NCI-H774 (cell line): ENCODE measurements around the gene IMMP2L.
"Not testable (repeated sequence)": the region's sequence is repeated elsewhere in the genome, so short reads cannot be mapped to it uniquely, and the experiment has no call there.

Experiments
- DNase-seq: peaks from one replicate; lab custom pipeline; 2025; lab: John Stamatoyannopoulos, UW

IMMP2L gene

DNA sequence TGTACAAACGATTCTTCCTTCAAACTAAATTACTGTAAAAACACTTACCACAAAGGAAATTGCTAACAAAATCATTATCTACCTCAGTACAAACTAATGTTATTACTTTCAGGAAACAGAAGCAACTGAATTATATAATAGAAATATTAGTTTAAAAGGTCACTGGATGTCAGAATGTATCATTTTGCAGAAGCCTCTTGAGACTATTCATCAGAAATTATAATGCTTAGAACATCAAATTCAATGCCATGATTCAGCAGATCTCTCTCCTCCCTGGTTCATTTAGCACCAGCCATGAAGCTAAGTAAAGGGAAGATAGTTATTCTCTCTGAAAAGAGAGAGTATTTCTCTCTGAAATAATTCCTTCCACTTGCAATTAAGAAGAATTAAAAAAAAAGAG is 223.3 kb downstream of the IMMP2L start:
- DNase-seq, result no peak

DNA sequence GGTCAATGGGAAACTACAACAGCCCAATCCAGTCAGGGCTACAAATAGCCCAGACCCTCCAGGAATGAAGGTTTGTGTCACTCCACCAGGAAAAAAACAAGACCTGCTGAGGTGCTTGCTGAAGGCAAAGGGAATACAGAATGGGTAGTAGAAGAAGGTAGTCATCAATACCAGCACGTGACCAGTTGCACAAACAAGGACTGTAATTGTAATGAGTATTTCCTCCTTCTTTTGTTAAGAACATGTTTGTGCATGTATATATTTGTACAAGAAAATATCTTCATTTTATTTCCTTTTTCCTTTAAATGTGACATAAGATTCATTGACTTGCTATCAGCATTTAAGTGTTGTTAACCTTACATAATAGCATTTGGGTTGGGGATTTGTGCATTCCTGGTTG is 229.3 kb downstream of the IMMP2L start:
- no peak for DNase-seq

DNA sequence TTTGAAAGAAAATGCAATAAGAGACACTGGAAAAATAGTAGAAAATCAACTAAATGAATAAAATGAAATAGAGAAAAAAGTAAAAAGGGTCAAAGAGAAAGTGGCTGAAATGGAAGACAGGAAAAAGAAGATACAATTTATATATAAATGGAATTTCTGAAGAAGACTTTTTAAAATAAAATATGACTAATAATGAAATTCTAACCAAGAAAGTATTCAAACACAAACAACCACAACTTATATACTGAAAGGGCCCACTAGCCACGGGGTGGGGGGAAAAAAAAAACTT is 232.1 kb downstream of the IMMP2L start:
- DNase-seq, result no peak

DNA sequence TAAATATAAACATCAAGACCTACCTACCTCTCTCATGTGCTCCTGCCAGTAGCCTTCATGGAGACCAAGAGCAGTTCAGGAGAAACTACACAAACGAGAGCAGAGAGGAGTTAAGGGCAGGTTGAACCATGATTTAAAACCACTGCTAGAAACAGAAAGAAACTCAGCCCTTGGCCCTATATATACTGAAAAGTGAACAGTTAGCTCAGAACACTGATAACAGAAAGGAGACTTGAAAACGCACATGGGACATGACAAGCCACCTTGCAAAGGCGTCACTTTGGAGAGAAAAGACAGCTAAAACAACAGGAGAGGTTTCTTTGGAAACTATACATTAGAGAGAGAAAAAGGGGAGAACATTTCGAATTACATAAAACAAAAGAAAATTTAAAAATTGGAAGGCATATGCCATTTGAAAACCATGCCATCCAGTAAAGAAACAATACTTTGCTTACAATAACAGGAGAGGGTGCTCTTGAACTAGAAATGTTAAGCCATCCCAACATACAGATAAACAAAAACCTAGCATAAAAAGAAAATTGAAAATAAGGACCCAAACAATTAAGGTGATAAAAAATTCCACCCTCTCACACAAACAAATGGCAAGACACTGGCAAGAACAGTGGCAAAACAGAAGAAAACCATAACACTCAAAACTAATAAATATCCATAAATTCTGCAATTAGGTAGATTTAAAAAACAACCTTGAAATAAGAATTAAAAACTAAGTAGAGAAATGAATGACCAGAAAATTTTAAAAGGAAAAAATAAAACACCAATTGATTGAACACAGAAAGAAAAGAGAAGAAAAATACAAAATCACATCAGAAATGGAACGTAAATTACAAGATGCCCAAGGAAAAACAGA is 232.7 kb downstream of the IMMP2L start:
- DNase-seq, result no peak

DNA sequence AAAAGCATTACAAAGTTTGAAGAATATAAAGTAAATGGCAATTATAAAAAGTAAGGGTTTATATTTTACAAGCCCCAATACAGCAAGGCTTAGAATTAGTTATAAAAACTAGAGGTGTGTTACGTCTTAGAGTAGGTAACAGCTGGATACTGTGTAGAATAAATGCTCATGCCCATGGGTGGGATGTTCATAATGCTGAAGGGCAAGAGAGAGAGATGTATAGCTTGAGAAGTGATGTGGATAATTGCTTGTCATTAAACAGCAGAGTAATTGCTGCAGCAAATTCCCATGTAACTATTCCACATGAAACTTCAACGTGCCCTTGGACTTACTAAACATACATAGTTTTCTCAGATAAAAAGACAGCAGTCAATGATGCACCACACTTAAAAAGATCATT is 233.8 kb downstream of the IMMP2L start:
- DNase-seq, result no peak

DNA sequence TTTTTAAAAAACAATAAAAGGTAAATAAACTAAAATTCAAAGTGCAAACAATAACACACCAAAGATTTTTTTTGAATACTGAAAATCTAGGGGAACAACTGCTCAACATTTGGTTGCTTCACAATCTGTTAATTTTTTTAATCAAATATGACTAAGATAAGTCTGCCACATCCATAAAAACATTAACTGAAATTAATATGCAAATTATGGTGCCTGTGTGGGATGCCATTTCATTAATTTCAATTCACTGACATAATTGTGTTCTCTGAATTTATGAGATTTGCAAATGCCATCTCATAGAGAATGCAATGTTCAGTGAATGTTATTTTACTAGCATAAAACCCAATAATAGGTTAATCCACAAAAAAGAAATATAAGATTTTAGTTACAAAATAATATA is 237.5 kb downstream of the IMMP2L start:
- DNase-seq, result no peak

DNA sequence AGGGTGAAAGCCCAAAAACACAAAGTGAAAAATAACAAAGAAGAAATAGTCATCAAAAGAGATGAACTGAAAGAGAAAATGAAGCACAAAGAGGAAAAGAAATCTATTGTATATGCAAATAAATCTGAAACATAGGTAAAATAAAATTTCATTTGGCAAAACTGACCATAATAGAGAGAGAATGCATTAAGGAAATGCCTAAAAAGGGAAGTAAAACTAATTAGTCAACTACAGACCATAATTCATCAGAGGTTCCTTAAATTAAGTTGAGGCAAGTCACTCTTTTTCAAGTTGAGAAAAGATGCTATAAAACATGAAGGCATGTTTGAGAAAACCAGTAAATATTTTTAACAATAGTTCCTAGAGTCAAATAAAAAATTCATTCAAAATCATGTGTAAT is 238.1 kb downstream of the IMMP2L start:
- DNase-seq, result no peak

DNA sequence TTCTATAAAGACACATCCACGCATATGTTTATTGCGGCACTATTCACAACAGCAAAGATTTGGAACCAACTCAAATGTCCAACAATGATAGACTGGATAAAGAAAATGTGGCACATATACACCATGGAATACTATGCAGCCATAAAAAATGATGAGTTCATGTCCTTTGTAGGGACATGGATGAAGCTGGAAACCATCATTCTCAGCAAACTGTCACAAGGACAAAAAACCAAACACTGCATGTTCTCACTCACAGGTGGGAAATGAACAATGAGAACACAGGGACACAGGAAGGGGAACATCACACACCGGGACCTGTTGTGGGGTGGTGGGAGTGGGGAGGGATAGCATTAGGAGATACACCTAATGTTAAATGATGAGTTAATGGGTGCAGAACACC is 238.6 kb downstream of the IMMP2L start:
- DNase-seq, result not testable (repeated sequence)

DNA sequence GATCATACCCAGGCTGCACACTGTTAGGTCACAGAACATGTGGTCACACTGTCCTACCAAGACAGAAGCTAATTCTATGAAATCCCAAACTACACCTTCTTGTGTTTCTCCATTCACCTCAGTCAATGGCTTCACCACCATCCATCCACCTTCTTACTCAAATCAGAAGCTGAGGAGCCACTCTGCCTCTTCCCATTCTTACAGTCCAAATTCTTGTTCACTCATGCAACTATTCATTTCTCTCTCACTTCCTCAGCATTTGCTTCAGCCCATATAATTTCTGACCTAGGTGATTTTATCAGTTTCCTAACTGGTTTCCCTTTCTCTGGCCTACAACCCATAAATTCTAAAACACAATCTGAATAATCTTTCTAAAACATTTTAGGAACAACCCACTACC is 242.2 kb downstream of the IMMP2L start:
- no peak for DNase-seq

DNA sequence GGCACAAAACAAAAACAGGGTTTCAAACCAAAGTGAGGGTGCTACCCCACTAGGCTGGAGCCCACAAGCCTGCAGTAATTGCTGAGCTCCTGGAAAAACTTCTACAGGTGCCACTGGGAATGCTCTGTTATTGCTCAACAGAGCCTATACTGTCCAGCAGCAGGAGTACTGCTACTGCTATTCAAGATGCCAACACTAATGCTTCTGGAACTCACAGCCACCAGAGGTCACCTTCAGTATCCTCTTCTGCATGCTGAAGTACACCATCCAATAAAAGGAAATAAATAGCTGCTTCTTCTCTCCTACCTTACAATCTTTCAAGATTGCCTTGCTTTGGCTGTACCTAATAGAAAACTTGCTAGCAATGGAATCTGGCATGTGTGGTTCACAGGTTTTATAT is 249.3 kb downstream of the IMMP2L start:
- DNase-seq, result no peak

DNA sequence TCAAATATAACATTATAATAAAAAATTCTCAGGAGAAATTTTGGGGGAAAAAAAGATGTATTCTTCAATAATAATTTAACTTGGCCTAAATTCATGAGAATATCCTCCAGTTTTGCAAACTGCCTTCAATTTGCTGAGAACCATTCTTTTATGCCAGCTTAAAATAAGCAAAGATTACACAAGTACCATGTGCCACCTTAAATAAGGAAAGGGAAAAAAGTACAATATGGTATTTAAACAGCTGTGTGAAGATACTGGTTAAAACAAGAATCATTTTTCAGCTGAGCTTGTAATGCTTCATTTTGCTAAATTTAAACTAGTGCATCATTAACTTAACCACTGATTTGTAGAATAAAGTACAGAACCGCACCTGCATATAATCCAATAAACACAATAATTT is 253.6 kb downstream of the IMMP2L start:
- DNase-seq, result no peak

DNA sequence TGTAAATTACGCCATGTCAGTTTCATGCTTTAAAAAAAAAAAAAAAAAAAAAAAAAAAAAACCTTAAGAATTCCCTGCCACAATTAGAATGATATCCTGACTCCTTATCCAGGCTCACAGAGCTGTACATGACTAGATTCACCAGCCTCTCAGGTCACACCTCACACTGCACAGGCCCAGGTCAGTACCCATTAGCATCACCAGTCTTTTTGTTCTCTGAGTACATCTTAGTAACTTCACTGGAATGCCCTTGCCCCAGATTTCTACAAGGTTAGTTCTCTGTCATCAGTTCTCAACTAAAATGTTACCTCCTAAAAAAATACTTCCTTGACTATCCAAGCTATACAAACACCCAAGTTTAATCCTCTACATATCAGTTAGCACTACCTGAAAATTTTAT is 260.4 kb downstream of the IMMP2L start:
- no peak for DNase-seq

DNA sequence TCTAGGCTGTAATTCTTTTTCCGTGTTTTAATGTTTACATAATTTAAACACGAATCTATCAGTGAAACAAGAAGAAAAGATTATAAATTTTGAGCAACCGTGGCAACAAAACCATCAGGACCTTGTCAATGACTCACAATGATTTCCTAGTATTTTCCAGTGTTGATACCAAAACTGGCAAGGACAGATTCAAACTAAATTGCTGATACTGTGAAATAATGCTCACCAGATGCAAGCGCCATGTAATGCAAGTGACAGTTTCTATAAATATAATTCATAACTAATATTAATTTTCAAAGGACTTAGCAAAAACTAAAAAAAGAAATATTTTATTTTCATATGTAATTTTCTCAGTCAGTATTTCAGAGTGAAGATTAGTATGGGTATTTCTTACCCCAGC is 267.8 kb downstream of the IMMP2L start:
- DNase-seq, result no peak

DNA sequence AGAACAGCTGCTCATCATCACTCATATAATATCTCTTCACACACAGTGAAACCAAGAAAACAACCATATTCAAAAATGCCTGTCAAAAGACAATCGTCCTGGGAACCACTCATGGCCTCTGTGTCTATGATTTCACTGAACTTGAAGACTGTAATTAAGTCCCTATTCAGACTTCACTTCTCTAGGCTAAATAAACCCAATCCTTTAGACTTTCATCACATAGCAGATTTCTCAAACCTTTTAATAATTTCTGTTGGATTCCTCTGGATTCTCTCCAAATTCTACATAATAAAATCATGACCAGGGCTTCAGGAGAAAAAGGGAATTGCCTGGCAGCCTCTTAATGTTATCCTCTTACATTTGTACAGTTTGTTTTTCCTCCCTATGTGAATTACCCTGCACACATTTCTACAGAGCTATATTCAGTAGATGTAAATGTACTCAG is 270.2 kb downstream of the IMMP2L start:
- DNase-seq, result no peak

DNA sequence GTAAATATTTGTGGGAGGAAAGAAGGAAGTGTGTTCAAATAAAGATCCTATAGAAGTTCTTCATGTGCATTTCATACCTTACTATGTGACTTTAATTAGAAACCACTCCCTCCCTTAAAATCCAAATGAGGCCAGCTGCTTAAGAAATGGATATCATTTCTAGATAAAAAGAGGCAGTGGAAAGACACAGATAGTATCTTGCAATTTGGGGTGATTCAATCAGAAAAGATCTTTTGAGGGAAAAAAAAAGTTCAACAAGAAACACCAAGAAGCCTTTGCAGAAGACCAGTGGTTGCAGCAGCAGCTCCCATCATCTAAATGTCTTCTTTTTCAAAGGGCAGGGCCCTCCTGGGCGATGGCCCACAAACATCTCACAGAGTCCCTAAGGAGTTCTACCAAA is 271.3 kb downstream of the IMMP2L start:
- no peak for DNase-seq

DNA sequence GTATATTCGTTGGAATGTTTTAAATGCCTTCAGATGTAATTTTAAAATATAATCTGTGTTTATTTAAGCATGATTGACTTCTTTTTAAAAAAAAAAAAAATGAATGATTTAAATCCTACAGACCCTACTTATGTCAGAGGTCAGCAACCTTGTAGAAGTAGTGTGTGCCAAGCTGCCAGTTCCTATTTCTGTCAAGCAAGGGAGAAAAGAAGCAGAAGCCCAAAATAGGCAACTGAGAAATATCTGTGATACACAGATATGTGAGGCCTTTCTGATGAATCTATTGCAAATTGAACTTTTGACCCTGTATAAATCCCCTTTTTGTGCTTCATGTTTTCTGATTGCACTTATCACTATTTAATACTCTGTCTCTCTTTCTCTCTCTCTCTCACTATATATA is 271.9 kb downstream of the IMMP2L start:
- DNase-seq, result no peak

DNA sequence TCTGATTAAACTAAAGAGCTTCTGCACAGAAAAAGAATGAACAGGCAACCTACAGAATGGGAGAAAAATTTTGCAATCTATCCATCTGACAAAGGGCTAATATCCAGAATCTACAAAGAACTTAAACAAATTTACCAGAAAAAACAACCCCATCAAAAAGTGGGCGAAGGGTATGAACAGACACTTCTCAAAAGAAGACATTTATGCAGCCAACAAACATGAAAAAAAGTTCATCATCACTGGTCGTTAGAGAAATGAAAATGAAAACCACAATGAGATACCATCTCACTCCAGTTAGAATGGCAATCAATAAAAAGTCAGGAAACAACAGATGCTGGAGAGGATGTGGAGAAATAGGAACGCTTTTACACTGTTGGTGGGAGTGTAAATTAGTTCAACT is 273.9 kb downstream of the IMMP2L start:
- DNase-seq, result not testable (repeated sequence)

DNA sequence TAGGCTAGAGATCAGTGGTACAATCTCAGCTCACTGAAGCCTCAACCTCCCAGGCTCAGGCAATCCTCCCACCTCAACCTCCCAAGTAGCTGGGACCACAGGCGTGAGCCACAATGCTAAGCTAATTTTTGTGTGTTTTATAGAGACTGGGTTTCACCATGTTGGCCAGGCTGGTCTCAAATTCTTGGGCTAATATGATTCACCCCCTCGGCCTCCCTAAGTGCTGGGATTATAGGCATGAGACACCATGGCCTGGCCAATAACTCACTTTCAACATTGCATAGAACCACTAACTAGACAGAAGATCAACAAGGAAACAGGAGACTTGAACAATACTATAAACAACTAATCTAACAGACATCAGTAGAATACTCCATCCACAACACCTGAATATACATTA is 279.7 kb downstream of the IMMP2L start:
- DNase-seq, result no peak

DNA sequence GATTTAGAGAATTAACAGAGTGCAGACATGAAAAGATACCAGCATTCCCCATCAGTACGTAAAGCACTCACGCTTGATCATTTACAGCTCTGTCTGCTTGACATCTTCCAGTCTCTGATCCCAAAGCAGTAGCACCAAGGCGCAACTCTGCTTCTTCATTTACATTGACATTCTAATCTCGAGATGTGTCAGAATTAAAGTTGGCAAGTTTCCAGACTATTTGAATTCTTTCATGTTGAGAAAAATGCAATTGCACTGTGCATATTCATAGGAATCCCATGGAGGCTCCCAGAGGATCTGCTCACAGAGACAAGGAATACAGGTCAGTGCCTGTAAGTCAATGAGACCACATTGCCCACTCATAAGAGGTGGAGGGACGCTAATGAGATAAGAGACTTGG is 287.4 kb downstream of the IMMP2L start:
- no peak for DNase-seq

DNA sequence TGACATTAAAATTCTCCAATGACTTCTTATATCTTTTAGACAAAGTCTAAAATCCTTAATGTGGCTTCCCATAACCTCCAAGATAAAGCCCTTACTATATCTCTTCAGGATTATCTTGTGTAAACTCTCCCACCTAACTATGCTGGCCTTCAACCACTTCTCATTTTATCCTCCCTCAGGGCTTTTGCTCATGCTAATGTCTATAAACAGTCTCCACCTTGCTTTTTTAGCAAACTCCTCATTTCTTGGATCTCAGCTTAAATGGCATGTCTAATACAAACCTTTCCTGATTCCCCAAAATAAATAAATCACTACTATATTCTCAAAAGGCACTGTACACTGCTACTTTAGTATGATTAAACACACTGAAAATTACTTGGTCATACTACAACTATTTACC is 290.2 kb downstream of the IMMP2L start:
- DNase-seq, result no peak

DNA sequence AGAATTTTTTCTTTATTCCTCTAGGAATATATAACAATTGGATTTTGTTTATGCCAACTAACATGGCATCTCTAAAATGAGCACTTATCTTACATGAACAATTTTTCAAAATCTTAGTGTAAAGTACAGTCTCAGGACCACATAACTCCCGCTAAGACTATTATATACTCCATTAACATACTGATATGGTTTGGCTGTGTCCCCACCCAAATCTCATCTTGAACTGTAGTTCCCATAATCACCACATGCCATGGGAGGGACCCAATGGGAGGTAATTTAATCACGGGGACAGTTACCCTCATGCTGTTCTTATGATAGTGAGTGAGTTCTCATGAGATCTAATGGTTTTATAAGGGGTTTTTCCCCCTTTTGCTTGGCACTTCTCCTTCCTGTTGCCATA is 291.5 kb downstream of the IMMP2L start:
- not testable (repeated sequence) for DNase-seq

DNA sequence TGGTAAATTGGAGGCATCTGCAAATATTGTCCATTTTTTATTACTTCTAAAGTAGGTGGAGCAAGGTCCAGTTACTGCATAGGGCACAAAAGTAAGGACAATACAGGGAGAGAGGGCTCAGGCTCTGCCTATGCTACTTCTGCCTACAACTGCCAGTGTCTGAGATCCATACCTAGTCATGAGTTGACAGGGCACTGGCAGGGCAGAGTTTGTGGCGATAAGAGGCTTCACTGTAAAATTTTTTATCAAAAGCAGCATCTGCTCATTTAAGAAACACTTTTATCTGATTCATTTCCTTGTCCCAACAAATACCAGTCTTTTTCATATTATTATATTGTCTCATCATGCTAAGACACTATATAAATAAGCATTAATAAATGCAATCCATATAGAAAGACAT is 293.4 kb downstream of the IMMP2L start:
- no peak for DNase-seq

DNA sequence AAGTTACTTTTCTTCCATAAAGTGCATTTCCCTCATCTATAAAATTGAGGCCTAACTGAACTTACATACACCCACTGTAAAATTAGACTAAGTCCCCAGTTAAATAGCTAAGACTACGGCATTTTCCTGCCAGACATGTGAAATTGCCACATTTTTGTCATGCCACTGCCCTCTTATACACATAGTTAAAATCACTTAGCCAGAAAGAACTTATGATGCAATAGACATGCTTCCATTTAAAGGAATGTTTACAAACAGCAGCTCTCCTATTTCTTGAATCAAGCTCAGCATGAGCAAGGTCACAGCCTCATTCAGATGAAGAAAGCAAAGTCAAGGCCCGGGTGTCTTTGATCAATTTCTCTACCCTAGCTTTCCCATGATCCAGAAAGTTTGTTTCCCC is 295.7 kb downstream of the IMMP2L start:
- DNase-seq, result no peak

DNA sequence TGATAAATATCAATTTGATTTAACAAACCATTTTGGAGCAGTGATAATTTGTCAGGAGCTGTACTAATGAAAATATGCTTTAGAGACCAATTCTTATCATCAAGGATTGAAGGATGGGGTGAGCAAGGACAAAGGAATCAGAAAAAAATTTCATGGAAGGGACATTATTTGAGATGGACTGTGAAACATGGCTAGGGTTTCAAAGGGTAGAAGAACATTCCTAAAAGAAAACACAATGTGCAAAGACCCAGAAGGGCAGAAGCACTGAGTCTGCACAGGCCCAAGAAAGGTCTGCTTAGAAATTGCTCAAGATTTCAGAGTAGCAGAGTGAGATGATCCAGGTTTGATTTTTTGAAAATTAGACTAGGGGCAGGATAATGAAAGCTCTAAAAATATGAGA is 296.9 kb downstream of the IMMP2L start:
- DNase-seq, result no peak

DNA sequence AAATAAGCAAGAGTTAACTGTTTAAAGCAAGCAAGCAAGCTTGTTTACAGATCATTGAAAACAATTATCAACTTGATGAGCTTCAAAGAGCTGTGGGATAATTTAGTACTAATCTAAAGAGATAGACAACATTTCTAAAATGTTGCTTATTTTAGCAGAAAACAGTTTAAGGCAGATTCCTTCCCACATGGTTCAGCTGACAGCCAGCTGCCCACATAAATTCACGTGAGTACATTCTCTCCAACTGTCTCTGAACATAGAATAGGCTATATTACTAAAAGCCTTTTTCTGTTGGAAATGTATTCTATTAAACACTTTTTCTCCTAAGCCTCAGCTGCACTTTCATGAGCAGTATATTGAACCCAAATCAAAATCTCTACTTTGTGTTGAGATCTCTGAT is 297.3 kb downstream of the IMMP2L start:
- no peak for DNase-seq
